NCI-H82 treated with DMSO at 0.1 percent for 48 hours (cell line): ENCODE measurements around the gene CAMKK2.
"Not testable (repeated sequence)": the region's sequence is repeated elsewhere in the genome, so short reads cannot be mapped to it uniquely, and the experiment has no call there.

ENCODE experiments used
- DNase-seq: peaks from one replicate; lab custom pipeline; 2025; ENCODE audit not compliant: unreplicated experiment; lab: John Stamatoyannopoulos, UW

CAMKK2 gene

DNA sequence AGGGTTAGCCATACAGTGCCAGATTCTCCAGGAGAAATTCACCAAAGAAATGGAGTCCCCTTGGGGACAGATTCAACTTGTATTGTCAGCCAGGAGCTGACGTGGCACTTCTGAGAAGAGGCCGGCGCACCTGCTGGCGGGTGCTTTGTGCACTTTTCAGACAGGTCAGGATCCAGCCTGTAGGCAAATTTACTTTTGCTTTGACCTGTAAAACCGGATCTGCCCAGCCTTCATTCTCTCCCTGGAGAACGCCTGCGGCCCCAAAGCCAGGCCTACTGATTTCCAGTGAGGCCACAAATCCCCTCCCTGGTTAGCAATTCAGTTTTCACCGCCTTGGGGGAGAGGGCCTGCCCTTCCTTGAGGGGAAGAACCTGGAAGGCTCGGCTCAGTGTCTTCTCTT, 69.2 kb downstream of the CAMKK2 start:
- DNase-seq = no peak

- DNase-seq = not testable (repeated sequence)
These were observed 69.6 kb downstream of the CAMKK2 start for GRCh38 chr12:121226871-121227270.

DNA sequence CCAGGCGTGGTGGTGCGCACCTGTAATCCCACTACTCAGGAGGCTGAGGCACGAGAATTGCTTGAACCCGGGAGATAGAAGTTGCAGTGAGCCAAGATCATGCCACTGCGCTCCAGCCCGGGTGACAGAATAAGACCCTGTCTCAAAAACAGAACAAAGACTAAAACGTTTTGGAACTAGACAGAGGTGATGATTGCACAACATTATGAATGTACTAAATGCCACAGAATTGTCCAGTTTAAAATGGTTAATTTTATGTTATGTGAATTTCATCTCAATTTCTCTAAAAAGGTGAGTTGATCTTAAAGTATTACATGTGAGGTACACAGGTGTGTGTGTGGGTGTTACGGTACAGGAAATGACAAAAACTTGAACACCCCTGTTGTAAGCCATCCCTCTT, 70.1 kb downstream of the CAMKK2 start:
- no peak for DNase-seq

DNA sequence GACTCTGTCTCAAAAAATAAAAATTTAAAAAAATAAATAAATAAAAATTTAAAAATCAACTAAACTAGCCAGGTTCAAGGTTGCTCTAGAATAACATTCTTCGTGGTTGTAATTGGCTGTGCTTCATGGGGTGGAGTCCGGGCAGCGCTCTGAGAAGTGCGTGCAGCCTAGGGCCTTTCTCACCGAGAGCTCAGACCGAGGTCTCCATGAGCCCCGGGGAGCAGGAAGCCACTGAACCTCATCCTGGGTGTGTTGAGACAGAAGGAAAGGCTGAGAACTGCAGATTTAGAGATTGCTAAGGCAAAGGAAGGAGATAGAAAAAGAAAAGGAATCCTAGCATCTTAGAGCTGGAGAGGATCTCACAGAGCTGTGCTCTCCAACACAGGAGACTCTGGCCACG, 71.9 kb downstream of the CAMKK2 start:
- DNase-seq = no peak

- no peak for DNase-seq
These were observed 72.9 kb downstream of the CAMKK2 start for GRCh38 chr12:121223292-121224285.

DNA sequence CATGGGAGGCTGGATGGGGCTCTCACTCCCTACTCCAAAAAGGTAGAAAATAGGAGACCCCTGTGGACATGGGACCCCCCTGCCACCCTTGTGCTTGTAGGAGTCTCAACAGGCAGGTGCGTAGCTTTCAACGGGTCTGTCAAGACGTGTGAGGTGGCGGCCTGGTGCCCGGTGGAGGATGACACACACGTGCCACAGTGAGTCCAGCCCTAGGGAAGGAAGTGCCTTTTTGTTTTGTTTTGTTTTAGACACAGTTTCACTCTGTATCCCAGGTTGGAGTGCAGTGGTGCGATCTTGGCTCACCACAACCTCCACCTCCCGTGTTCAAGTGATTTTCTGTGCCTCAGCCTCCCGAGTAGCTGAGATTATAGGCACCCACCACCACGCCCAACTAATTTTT, 73.7 kb downstream of the CAMKK2 start:
- DNase-seq = no peak

- no peak for DNase-seq
These were observed 77.0 kb downstream of the CAMKK2 start for GRCh38 chr12:121219353-121219986.

GRCh38 chr12:121218588-121219352, 77.7 kb downstream of the CAMKK2 start:
- no peak for DNase-seq

DNA sequence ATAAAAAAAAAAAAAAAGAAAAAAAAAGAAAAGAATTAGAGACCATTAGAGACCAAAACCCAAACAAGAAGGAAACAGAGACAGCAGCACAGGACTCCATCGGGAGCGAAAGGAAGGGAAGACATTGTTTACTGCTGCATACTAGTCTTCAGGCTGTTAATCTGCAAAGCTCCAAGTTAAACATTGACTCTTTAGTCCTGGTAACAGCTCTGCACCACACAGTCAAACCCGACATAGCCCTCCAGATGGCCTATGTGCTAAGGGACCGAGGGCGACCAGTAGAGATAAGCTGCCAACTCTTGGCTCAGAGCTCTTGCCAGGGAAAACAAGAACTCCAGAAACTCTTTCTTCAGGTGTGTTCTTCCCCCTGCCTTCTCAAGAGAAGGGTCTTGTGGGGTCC, 78.7 kb downstream of the CAMKK2 start:
- no peak for DNase-seq

DNA sequence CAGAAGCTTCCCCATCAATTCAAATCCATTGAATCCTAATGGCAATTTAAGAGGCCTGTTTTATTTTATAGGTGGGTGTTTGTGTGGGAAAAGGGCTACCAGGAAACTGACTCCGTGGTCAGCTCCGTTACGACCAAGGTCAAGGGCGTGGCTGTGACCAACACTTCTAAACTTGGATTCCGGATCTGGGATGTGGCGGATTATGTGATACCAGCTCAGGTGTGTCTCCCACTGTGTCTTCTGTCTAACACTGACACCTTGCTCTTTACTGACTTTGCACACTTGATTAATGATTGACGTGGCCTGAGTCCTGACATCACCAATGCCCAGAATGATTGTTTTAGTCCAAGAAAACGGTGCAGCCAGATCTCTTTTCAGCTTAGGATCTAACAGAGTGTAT, 79.4 kb downstream of the CAMKK2 start:
- DNase-seq = no peak

DNA sequence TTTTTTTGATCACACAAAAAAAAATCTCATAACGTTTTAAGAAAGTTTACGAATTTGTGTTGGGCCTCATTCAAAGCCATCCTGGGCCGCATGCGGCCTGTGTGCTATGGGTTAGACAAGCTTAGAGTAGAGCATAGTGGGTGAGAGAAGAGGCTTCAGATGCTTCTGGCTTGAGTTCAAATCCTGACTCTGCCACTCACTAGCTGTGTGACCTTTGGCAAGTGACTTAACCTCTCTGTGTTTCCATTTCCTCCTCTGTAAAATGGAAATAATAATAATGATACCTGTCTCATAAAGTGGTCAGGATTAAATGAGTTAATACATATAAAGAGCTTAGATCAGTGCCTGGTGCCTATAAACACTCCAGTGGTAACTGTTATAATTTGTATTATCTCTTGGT, 80.4 kb downstream of the CAMKK2 start:
- no peak for DNase-seq

DNA sequence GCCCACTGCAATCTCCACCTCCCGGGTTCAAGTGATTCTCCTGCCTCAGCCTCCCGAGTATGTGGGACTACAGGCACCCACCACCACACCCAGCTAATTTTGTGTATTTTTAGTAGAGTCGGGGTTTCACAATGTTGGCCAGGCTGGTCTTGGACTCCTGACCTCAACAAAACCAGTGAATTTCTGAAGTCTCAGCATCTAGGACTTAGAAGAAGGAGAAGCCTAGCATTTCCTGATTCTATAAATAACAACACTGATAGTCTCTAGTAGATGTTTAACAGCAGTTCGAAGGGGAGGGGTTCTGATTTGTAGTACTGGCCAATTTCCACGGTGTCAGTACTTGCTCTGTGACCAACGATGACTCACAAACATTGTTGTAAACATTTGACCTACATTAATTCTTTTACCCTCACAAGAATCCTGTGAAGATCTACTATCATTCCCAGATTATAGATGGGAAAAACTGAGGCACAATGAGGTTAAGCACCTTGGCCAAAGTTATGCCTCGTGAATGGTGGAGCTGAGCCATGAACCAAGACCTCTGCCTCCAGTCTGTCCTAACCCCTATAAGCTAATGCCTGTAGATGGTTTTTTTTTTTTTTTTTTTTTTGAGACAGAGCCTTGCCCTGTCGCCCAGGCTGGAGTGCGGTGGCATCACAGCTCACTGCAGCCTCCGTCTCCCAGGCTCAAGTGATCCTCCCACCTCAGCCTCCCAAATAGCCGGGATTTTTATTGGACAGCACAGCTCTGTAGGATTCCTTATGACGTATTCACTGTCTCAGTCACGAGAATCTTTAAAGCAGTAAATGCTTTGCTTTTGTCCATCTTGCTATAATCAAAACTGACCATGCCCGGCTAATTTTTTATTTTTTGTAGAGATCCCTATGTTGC, 81.4 kb downstream of the CAMKK2 start:
- no peak for DNase-seq

DNA sequence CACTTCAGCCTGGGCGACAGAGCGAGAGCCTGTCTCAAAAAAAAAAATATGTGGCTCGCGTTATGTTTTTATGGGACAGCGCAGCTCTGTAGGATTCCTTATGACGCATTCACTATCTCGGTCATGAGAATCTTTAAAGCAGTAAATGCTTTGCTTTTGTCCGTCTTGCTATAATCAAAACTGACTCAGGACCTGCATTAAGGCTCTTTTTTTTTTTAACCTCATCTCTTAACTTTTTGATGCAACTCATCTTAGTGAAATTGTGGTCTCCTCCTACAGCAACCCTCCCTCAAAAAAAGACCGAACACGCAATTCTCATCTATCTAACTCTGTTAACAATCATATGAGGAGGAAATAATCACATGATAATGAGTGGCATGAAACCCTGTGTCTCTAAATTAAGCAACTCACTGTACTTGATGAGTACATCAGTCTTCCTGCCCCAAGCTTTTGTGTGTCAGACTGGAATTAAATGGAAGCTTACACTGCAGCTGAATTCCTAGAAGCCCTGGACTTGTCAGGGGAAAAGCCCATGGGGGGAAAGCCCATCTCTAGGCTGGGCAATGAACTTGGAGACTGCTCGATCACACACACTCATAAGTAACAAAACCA, 82.2 kb downstream of the CAMKK2 start:
- DNase-seq = no peak

DNA sequence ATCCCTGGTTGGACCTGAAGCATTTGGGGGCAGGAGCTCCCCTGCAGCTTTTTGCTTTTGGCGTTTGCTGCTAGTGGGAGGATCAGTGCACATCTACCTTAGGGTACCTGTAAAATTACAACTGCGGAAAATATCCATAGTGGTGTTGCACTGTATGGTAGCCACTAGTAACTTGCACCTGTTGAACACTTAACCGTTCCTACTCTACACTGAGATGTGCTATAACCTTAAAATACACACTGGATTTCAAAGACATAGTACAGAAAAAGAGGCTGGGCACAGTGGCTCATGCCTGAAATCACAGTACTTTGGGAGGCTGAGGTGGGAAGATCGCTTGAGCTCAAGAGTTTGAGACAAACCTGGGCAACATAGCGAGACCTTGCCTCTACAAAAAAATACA, 83.6 kb downstream of the CAMKK2 start:
- no peak for DNase-seq

DNA sequence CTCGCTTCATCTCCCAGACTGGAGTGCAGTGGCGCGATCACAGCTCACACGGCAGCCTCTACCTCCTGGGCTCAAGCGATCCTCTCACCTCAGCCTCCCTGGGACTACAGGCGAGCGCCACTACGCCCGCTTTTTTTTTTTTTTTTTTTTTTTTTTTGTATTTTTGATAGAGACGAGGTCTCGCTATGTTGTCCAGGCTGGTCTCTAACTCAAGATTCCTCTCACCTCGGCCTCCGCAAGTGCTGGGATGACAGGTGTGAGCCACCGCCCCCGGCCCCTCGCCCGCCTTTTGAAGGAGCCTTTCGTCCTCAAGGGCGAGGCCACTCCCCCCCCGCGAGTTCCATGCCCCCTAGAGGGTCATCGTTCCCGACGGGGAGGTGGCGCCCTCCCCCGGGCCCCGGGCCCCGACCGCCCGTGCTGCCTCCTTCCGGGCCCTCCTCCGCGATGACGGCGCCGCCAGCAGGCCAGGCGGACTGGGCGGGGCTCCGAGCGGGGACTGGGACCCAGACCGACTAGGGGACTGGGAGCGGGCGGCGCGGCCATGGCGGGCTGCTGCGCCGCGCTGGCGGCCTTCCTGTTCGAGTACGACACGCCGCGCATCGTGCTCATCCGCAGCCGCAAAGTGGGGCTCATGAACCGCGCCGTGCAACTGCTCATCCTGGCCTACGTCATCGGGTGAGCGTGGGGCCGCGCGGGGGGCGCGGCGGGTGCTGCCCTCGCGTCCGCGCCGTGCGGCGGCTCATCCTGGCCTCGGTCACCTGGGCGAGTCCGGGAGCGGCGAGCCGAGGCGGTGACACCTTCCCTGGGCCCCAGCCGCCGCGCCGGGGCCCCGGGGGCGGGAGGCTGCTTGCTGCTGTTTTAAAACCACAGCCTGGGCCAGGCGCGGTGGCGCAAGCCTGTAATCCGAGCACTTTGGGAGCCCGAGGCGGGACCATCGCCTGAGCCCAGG, 86.6 kb downstream of the CAMKK2 start, which contains the start of gene P2RX4:
Gene P2RX4, plus strand, starts transcription at position 506 of the 949 bp plus-strand sequence. Its CDS starts 36 bp downstream, at position 542.
- no peak for DNase-seq

DNA sequence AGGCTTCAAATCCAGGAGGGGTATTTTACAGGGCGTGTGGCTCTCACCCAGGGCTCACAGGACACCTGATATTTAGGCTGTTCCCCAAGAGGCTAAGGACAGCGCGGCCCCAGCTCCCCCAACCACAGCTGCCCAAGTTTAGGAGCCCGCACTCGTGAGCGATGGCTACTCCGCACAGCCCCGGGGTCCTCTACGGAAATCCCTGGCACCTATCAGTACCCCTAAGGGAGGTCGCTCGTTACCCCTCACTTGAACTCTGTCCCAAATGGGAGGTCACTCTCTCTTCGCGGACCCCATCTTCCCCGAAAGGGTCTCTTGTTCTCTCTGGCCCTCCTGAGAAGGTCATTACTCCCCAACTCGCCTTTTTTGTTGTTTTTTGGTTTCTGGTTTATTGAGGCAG, 87.3 kb downstream of the CAMKK2 start:
- no peak for DNase-seq

DNA sequence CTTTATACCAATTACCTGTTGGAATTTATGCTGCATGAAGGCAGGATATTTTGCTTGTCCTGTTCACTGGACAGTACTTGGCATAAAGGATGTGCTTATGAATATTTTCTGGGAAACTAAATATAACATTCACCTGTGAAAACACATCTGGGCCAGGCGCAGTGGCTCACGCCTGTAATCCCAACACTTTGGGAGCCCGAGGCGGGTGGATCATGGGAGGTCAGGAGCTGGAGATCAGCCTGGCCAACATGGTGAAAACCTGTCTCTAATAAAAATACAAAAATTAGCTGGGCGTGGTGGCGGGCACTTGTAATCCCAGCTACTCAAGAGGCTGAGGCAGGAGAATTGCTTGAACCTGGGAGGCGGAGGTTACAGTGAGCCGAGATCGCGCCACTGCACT, 87.9 kb downstream of the CAMKK2 start:
- not testable (repeated sequence) for DNase-seq

GRCh38 chr12:121205491-121205890, 91.0 kb downstream of the CAMKK2 start:
- DNase-seq = no peak

DNA sequence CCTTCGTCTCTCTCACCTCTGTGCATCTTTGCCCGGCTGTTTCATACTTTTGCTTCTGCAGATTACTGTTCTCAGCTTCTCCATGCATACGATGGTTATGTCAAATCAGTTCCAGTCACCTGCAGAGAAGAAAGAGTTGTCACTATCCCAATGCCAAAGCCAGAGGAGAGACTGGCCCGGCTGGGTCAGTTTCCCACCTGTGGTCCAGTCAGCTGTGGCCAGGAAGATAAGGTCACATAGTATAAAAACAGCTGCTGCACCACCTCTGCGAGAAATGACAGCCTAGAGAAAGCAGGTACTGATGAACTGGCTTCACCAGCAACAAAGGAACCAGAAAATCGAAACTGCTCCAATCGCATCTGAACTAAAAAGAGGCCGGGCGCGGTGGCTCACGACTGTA, 93.0 kb downstream of the CAMKK2 start:
- DNase-seq = no peak
